Astrocyte of the spinal cord (primary cell): ENCODE results near the gene MORF4L2.
A peak's percentile ranks its signal among the peaks of the same experiment; 100 is the strongest.

Experiments used
- DNase-seq: peaks from one replicate; pipeline ENCODE4 v3.0.0; 2011; ENCODE audit warnings: low read depth, low spot score
- H3K4me3 ChIP-seq: 2 replicates; pipeline ENCODE4 v1.5.1; 2011; ENCODE audit warnings: low read depth, mild to moderate bottlenecking, low read length, moderate library complexity
- CTCF ChIP-seq: IDR thresholded peaks from 2 replicates; pipeline ENCODE4 v1.5.1; 2012; ENCODE audit warnings: low read depth, mild to moderate bottlenecking, low read length, inconsistent platforms
- in situ Hi-C: cut with HindIII; loops from 2 replicates; pipeline ENCODE4 v1.10.0; 2017; ENCODE audit warnings: low sequenced_read_pairs

Gene MORF4L2

GRCh38 chrX:103686199-103687072 lies at the start of gene MORF4L2:
TSS of gene MORF4L2 (minus strand) at chrX:103686699. CDS start at chrX:103677027, 9,672 bp downstream.
- peak within 1 kb of the TSS; percentile 81 for H3K4me3 ChIP-seq
- DNase-seq = peak; percentile 99
- TF ChIP-seq CTCF = no peak
- in situ Hi-C loops = no loop called here

- TF ChIP-seq CTCF = no peak
- in situ Hi-C loops = no loop called here
- no peak for DNase-seq
- no peak overlapping the region for H3K4me3 ChIP-seq
Observed at GRCh38 chrX:103734125-103734760, 47.7 kb upstream of the MORF4L2 start.

GRCh38 chrX:103733017-103733416 lies 46.5 kb upstream of the MORF4L2 start:
- TF ChIP-seq CTCF = no peak
- no peak overlapping the region for H3K4me3 ChIP-seq
- DNase-seq = no peak
- in situ Hi-C loops = no loop called here

- H3K4me3 ChIP-seq = no peak overlapping the region
- in situ Hi-C loops = no loop called here
- DNase-seq = peak; percentile 80
- TF ChIP-seq CTCF = no peak
Observed at GRCh38 chrX:103730796-103731493, 44.4 kb upstream of the MORF4L2 start.

- in situ Hi-C loops = no loop called here
- H3K4me3 ChIP-seq = no peak overlapping the region
- TF ChIP-seq CTCF = no peak
- peak; percentile 8 for DNase-seq
Observed at GRCh38 chrX:103730147-103730795, 43.8 kb upstream of the MORF4L2 start.

- in situ Hi-C loops = no loop called here
- no peak for TF ChIP-seq CTCF
- no peak for DNase-seq
- H3K4me3 ChIP-seq = no peak overlapping the region
Observed at GRCh38 chrX:103729015-103729414, 42.5 kb upstream of the MORF4L2 start.
